Left ventricle myocardium inferior (tissue), 1 donor: ENCODE measurements around the gene OR51I1. TPM values are rescaled to one million over a fixed set of nuclear protein-coding genes. Genes with fewer than 3 reads are reported as not detected.

ENCODE experiments used
- DNase-seq: peaks from one replicate; pipeline ENCODE4 v3.0.0-alpha.2; 2020
- H3K27ac ChIP-seq: fragments of 200-600 bp; replicated peaks from 2 replicates; pipeline ENCODE4 v1.8.0; 2021
- H3K27me3 ChIP-seq: fragments of 200-600 bp; 2 replicates; pipeline ENCODE4 v1.8.0; 2021; ENCODE audit warnings: low read depth
- H3K36me3 ChIP-seq: fragments of 200-600 bp; 2 replicates; pipeline ENCODE4 v1.8.0; 2021
- H3K4me1 ChIP-seq: fragments of 200-600 bp; 2 replicates; pipeline ENCODE4 v1.8.0; 2021
- H3K4me3 ChIP-seq: fragments of 200-600 bp; 2 replicates; pipeline ENCODE4 v1.8.0; 2021; ENCODE audit warnings: mild to moderate bottlenecking, moderate library complexity
- H3K9me3 ChIP-seq: fragments of 200-600 bp; replicated peaks from 2 replicates; pipeline ENCODE4 v1.8.0; 2021
- CTCF ChIP-seq: fragments of 200-600 bp; IDR thresholded peaks from 2 replicates; pipeline ENCODE4 v1.8.0; 2021; ENCODE audit warnings: antibody characterized with exemption, mild to moderate bottlenecking, borderline replicate concordance
- intact Hi-C: fragments of 100-400 bp; cut with micrococcal nuclease; formaldehyde crosslinking; loops from one replicate; pipeline ENCODE4 v1.11.0; 2022
- total RNA-seq: library from RNA; stranded (reverse); fragmentation: NEBNext Ultra II Directional; extraction: Animal tissue kit (Norgen Biotek cat#: 25700); gene quantifications from one replicate; pipeline ENCODE4 v1.2.1, GENCODE V29; 2021
- donor health status: DM: no; HTN: yes; CAD: no; lungs with severe emphysema.

Gene OR51I1
- total RNA-seq, 1 donor from 2014 or later: not detected

- H3K4me1 ChIP-seq: no peaks in the 10 kb centered on the region
- H3K4me3 ChIP-seq: no peak overlapping the region
- no peaks in the 10 kb centered on the region for H3K27me3 ChIP-seq
- H3K36me3 ChIP-seq: no peaks in the 10 kb centered on the region
- no peak for DNase-seq
- no peak for TF ChIP-seq CTCF
- H3K9me3 ChIP-seq: no peaks in the 10 kb centered on the region
- no peak overlapping the region for H3K27ac ChIP-seq
- intact Hi-C loops: no loop called here
Observed at GRCh38 chr11:5449432-5449831, 8.1 kb upstream of the OR51I1 start.

- Histone ChIP-seq H3K4me3 (no peak within 1 kb of the TSS), H3K9me3 (no peaks in the 10 kb centered on the region), H3K27me3 (no peaks in the 10 kb centered on the region), H3K36me3 (no peaks in the 10 kb centered on the region), H3K27ac (no peak within 1 kb of the TSS), H3K4me1 (no peaks in the 10 kb centered on the region)
- intact Hi-C loops: no loop called here
- no peak for TF ChIP-seq CTCF
- no peak for DNase-seq
Observed at GRCh38 chr11:5449023-5449422, 7.7 kb upstream of the OR51I1 start, which contains the start of gene OR51I2. Gene OR51I2, plus strand, starts transcription at chr11:5449323. Its CDS starts 4,166 bp downstream, at chr11:5453489.

GRCh38 chr11:5443835-5444393, 2.6 kb upstream of the OR51I1 start:
- no peaks in the 10 kb centered on the region for H3K27me3 ChIP-seq
- no peaks in the 10 kb centered on the region for H3K4me1 ChIP-seq
- H3K27ac ChIP-seq: no peak overlapping the region
- H3K4me3 ChIP-seq: no peak overlapping the region
- no peaks in the 10 kb centered on the region for H3K9me3 ChIP-seq
- intact Hi-C loops: no loop called here
- DNase-seq: no peak
- H3K36me3 ChIP-seq: no peaks in the 10 kb centered on the region
- no peak for TF ChIP-seq CTCF

GRCh38 chr11:5423131-5423530, 18.2 kb downstream of the OR51I1 start:
- Histone ChIP-seq H3K4me1 (no peaks in the 10 kb centered on the region), H3K36me3 (no peaks in the 10 kb centered on the region), H3K9me3 (no peaks in the 10 kb centered on the region), H3K27ac (no peak overlapping the region), H3K27me3 (no peaks in the 10 kb centered on the region), H3K4me3 (no peak overlapping the region)
- DNase-seq: no peak
- intact Hi-C loops: no loop called here
- no peak for TF ChIP-seq CTCF

GRCh38 chr11:5421811-5422210, 19.5 kb downstream of the OR51I1 start, which contains the start of gene OR51Q1:
Gene OR51Q1, plus strand, starts transcription at chr11:5422111. Its CDS starts 90 bp downstream, at chr11:5422201.
- H3K4me1 ChIP-seq: no peaks in the 10 kb centered on the region
- TF ChIP-seq CTCF: no peak
- no peak for DNase-seq
- no peak within 1 kb of the TSS for H3K27ac ChIP-seq
- no peaks in the 10 kb centered on the region for H3K27me3 ChIP-seq
- H3K36me3 ChIP-seq: no peaks in the 10 kb centered on the region
- no peaks in the 10 kb centered on the region for H3K9me3 ChIP-seq
- intact Hi-C loops: no loop called here
- no peak within 1 kb of the TSS for H3K4me3 ChIP-seq
